Activated T-helper 1 cell treated with anti-CD3 and anti-CD28 coated beads, Interleukin-12 subunit alpha, Interleukin-12 subunit beta, Interleukin-2, Interleukin-4 antibody, amounts not matched to agents 30 ng/mL and 10 ng/mL and 1 ng/mL, durations not matched to agents 14 hours and 24 hours and 36 hours (primary cell): ENCODE measurements around the gene NNAT. TPM values are rescaled to one million over a fixed set of nuclear protein-coding genes. Genes with fewer than 3 reads are reported as not detected.

ENCODE experiments used
- DNase-seq: peaks from one replicate; pipeline ENCODE4 v3.0.0; 2021; ENCODE audit warnings: low spot score
- H3K27ac Mint-ChIP-seq: one replicate; pipeline ENCODE4 v1.8.0; 2021; ENCODE audit warnings: mild to moderate bottlenecking, mixed read lengths
- H3K27me3 Mint-ChIP-seq: one replicate; pipeline ENCODE4 v1.8.0; 2022; ENCODE audit warnings: mild to moderate bottlenecking, moderate library complexity, mixed read lengths; ENCODE audit not compliant: insufficient read depth
- H3K36me3 Mint-ChIP-seq: one replicate; pipeline ENCODE4 v1.8.0; 2021; ENCODE audit warnings: low read depth, mixed read lengths
- H3K4me1 Mint-ChIP-seq: one replicate; pipeline ENCODE4 v1.8.0; 2021; ENCODE audit warnings: low read depth, mixed read lengths
- H3K4me3 Mint-ChIP-seq: one replicate; pipeline ENCODE4 v1.8.0; 2021; ENCODE audit warnings: mild to moderate bottlenecking, moderate library complexity, mixed read lengths
- H3K9me3 Mint-ChIP-seq: one replicate; pipeline ENCODE4 v1.8.0; 2021; ENCODE audit warnings: mixed read lengths
- intact Hi-C: fragments of 100-400 bp; cut with micrococcal nuclease; formaldehyde crosslinking; loops from one replicate; pipeline ENCODE4 v1.15.1; 2024
- total RNA-seq: library from RNA; stranded (reverse); gene quantifications from 2 replicates; pipeline ENCODE4 v1.2.3, GENCODE V29; 2022

The NNAT gene
- total RNA-seq, 1 donor from 2014 or later: 0.29 TPM

DNA sequence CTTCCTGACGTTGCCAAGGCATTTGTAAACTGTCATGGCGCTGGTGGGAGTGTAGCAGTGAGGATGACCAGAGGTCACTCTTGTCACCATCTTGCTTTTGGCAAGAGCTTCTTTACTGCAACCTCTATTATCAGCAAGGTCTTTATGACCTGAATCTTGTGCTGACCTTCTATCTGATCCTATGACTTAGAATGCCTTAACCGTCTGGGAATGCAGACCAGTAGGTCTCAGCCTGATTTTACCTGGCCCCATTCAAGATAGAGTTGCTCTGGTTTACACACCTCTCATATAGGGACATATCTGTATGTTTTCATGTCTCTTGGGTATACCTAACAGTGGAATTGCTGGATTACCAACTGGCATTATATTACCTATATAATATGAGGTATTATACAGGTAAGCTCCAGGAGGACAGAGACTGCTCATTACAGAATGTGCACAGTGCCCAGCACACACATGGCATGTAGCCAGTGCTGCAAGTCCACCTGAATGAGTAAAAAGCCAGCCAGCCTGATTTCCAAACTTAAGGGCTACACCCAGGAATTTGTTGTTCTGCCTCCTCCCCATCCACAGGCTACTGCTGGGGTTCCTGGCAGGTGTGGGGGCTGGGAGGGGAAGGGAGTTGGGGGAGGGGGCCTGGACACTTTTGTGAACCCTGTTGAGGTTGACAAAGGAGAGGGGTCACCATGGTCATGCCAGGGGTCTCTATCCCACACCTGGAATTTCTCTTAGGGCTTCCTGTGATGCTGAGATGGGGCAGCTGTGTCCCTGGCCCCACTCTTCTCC is 41.8 kb downstream of the NNAT start:
- H3K27me3 Mint-ChIP-seq: peaks cover 20% of the 10 kb centered on the region
- no peak overlapping the region for H3K27ac Mint-ChIP-seq
- no peaks in the 10 kb centered on the region for H3K4me1 Mint-ChIP-seq
- intact Hi-C loops: no loop called here
- no peak for DNase-seq
- no peaks in the 10 kb centered on the region for H3K36me3 Mint-ChIP-seq
- no peaks in the 10 kb centered on the region for H3K9me3 Mint-ChIP-seq
- H3K4me3 Mint-ChIP-seq: no peak overlapping the region

DNA sequence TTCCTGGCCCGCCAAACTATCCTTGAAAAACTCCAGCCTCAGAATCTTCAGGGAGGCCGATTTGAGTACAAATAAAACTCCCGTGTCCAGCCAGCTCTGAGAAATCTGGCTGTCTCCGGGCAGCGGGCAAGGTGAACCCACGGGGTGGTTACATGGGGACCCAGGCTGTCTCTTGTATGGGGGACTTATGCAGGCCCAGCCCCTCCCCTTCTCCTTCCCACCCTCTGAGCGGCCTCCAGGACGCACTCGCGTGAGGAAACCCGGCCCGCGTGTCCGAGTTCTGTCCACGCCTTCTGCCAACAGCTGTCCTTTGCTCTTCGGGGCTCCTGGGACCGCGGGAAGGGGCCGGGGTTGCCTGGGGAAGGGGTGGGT is 43.0 kb downstream of the NNAT start:
- H3K27me3 Mint-ChIP-seq: peaks cover 28% of the 10 kb centered on the region
- no peak overlapping the region for H3K27ac Mint-ChIP-seq
- H3K4me1 Mint-ChIP-seq: no peaks in the 10 kb centered on the region
- H3K9me3 Mint-ChIP-seq: no peaks in the 10 kb centered on the region
- no peak for DNase-seq
- intact Hi-C loops: loop anchor here (1.0 kb wide), 3 partner anchors 429 to 657 kb away; no protein-coding TSS in a partner anchor
- no peak overlapping the region for H3K4me3 Mint-ChIP-seq
- no peaks in the 10 kb centered on the region for H3K36me3 Mint-ChIP-seq

DNA sequence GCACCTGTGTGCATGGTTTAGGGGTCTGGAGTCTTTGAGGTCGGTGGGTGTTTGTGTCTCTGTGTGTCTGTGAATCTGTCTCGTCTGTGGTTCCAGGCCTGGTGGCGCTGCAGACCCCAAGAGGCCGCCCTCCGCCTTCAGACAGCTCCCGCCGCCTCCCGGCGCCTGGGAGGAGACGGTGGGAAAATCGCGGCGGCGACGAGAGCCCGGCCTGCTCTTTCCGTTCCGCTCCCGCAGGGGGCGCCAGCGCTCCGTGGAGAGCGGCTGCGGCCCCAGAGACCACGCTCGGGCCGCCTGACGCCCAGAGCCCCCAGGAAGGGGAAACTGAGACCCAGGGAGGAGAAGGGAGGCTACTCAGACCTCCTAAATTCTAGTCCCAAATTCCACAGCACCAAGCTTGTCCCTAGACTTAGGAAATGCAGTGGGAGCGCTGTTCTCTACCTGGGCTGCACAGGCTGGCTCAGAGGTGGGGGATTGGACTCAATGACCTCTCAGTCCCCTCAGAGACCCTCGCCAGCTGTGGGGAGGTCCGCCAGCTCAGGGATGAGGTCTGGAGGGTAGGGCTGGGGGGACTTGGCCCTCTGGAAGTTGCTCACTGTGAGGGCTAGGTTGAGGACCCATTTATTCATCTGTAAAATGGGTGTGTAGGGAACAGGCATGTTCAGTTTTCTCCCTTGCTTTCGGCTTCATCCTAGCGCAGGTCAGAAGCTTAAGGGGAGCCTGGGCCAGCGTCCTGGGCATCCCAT is 43.5 kb downstream of the NNAT start:
- H3K9me3 Mint-ChIP-seq: no peaks in the 10 kb centered on the region
- intact Hi-C loops: loop anchor here (1.0 kb wide), 3 partner anchors 429 to 657 kb away; no protein-coding TSS in a partner anchor

DNA sequence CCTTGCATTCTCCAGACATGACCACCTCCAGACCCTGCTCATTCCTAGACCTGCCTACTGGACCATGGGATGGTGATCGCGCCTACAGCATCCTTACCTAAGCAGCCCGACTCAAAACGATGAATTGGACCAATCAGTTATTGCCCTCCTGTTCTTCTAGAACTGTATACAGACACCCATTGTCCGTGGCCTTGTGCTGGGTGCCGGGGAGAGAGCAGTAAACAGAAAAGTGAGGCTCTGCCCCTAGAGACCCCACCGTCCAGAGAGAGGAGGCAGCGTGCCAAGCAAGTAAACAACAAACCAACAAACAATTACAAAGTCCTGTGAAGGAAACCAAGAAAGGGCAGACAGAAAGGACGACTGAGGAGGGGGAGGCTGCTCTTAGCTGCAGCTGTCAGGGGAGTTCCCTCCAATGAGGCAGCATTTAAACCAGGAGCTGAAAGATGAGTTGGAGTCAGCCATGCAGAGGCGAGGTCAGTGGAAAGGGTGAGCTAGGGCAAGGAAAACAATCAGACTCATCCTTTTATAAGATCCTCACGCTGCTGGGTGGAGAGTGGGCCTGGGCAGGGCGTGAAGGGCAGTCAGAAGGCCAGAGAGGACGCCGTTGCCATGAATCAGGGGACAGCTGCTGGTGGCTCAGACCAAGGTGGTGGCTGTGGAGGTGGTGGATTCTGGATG is 44.2 kb downstream of the NNAT start:
- intact Hi-C loops: no loop called here
- H3K36me3 Mint-ChIP-seq: no peaks in the 10 kb centered on the region

More for the DNA sequence above, 43.5 kb downstream of the NNAT start:
- Mint-ChIP-seq H3K27ac (no peak overlapping the region), H3K27me3 (peaks cover 32% of the 10 kb centered on the region), H3K4me3 (no peak overlapping the region), H3K36me3 (no peaks in the 10 kb centered on the region), H3K4me1 (no peaks in the 10 kb centered on the region)
- peak; percentile 20 for DNase-seq

DNA sequence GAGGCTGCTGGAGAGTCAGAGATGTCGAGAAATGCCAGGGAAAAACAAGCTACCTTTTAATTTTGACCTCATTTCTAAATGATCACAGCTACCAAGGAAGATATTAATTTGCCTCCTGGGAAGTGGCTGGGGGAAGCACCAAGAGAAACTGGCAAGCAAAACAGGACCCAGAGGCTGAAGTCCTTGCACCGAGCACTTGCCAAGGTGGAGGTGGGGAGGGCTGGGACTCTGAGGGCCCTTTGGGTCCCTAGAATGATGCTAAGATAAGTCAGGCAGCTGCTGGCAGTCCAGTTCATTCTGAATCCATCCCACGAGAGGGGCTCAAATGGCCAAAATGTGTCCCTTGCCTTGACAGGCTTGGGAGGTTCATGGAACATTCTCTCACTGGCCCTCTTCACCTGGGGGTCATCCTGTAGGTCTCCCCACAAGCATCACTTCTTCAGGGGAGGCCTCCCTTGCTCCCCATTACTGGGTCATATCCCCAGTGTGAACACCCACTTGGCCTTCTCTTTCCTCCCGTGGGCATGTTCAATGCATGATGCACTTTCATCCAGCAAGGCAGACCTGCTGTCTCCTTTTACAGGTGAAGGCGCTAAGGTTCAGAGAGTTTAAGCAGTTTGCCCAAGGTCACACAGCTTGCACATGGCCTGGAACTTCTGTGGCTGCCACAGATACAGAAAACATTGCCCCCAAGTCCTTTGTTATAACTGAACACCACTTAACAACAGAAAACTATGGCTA is 45.7 kb downstream of the NNAT start:
- peaks cover 36% of the 10 kb centered on the region for H3K27me3 Mint-ChIP-seq
- H3K4me3 Mint-ChIP-seq: no peak overlapping the region
- DNase-seq: no peak
- H3K36me3 Mint-ChIP-seq: no peaks in the 10 kb centered on the region
- no peaks in the 10 kb centered on the region for H3K4me1 Mint-ChIP-seq
- H3K27ac Mint-ChIP-seq: no peak overlapping the region
- H3K9me3 Mint-ChIP-seq: no peaks in the 10 kb centered on the region
- intact Hi-C loops: no loop called here

More for the DNA sequence above, 44.2 kb downstream of the NNAT start:
- H3K9me3 Mint-ChIP-seq: no peaks in the 10 kb centered on the region
- no peak for DNase-seq
- no peak overlapping the region for H3K4me3 Mint-ChIP-seq
- H3K4me1 Mint-ChIP-seq: no peaks in the 10 kb centered on the region
- peaks cover 36% of the 10 kb centered on the region for H3K27me3 Mint-ChIP-seq
- no peak overlapping the region for H3K27ac Mint-ChIP-seq

DNA sequence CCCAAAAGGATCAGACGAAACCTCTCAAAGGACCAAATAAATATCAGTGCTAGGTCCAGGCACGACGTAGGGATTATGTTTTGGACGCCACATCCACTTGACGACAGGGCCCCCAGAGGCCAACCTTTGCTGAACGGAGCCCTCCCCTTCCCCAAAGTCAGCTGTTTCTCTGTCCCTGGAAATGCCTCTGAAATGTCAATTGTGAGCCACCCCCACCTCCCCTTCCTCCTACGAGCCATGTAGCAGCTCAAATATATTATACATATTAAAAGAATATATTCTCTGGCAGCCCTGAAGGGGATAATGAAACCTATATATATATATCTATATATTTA is 46.2 kb downstream of the NNAT start:
- H3K4me1 Mint-ChIP-seq: no peaks in the 10 kb centered on the region
- intact Hi-C loops: no loop called here
- no peaks in the 10 kb centered on the region for H3K36me3 Mint-ChIP-seq
- H3K4me3 Mint-ChIP-seq: no peak overlapping the region
- no peak overlapping the region for H3K27ac Mint-ChIP-seq
- no peak for DNase-seq
- H3K9me3 Mint-ChIP-seq: no peaks in the 10 kb centered on the region
- peaks cover 33% of the 10 kb centered on the region for H3K27me3 Mint-ChIP-seq

DNA sequence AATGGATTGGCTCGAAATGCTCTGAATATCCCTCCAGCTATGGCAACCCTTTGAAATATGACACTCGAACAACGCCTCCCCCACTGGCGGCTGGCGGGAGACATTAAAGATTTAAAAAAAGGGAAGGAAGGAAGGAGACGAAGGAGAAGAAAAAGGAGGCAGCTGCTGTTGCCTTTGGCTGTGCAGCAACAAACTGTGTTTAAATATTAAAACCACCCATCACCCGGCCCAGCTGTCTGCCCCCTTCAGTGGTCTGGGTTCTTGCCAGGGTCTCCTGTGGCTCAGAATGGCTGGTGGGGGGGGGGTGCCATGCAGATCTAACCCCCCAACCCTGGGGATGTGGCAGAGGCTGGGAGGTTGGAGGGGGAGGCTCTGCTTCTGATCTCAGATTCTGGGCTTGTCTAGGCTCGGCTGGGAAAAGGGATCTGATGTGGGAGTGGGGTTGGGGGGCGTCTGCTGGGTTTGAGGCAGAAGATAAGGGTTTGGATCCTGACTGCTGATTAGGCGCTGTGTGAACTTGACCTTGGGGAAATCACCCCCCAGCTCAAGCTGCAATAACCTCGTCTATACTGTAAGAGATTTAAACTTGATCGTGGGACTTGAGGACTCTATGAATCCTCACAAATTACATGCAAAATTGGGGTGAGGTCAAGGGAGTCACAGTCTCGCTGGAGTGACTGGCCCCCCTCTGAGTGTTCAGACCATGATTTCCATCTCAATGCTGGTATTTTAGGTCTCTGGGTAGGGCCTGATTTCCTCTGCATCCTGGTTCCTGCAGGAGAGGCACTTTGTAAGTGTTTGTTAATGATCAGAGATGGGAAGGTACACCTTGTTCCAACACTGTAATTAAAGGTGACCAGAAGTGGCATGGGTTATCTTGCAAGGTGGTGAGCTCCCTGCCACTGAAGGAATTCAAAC is 46.9 kb downstream of the NNAT start:
- no peak overlapping the region for H3K27ac Mint-ChIP-seq
- no peaks in the 10 kb centered on the region for H3K36me3 Mint-ChIP-seq
- intact Hi-C loops: no loop called here
- H3K4me1 Mint-ChIP-seq: no peaks in the 10 kb centered on the region
- DNase-seq: no peak
- H3K9me3 Mint-ChIP-seq: no peaks in the 10 kb centered on the region
- peaks cover 33% of the 10 kb centered on the region for H3K27me3 Mint-ChIP-seq
- H3K4me3 Mint-ChIP-seq: no peak overlapping the region

DNA sequence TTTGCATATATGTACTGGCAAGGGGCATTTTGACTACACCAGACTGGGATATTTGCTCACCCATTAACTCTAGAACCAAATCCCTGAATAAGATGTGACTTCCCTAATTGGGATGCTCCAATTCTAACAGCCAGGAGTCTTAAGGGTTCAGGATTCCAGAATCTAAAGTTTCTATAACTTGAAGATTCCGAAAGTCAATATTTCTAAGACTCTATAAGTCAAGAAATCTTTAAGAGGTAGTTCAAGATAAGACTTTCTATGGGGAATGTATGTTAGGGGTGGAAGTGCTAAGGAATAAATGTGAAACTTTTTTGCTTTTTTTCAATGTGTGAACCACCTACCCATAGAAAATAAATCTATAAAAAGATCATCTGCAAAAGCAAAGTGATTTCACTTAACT is 49.4 kb downstream of the NNAT start:
- no peaks in the 10 kb centered on the region for H3K9me3 Mint-ChIP-seq
- H3K4me3 Mint-ChIP-seq: no peak overlapping the region
- peaks cover 24% of the 10 kb centered on the region for H3K27me3 Mint-ChIP-seq
- no peaks in the 10 kb centered on the region for H3K4me1 Mint-ChIP-seq
- intact Hi-C loops: no loop called here
- no peak overlapping the region for H3K27ac Mint-ChIP-seq
- no peak for DNase-seq
- no peaks in the 10 kb centered on the region for H3K36me3 Mint-ChIP-seq

DNA sequence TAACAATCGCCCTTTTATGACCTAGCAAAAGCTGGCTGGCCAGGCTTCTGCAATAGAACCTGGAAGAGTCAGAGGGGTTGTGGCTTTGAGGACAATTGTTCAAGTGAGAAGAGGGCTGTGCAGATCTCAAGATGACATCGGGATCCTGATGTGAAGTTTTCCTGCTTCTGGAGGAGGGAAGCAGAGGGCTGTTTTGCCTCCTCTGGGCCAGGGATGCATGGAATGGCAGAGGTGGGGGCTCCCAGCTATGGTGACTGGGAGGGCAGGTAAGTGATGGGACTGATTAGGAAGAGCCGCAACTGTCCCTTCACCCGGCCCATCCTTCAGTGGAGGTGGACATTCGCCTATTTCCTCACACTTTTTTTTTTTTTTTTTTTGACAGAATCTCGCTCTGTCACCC is 50.0 kb downstream of the NNAT start:
- intact Hi-C loops: no loop called here
- no peak for DNase-seq
- no peak overlapping the region for H3K27ac Mint-ChIP-seq
- peaks cover 22% of the 10 kb centered on the region for H3K27me3 Mint-ChIP-seq
- no peak overlapping the region for H3K4me3 Mint-ChIP-seq
- H3K4me1 Mint-ChIP-seq: no peaks in the 10 kb centered on the region
- H3K36me3 Mint-ChIP-seq: no peaks in the 10 kb centered on the region
- no peaks in the 10 kb centered on the region for H3K9me3 Mint-ChIP-seq

Other genes with a start within 250 kb of the NNAT start
- 14.6 and 16.4 TPM in 2 replicates for gene MANBAL, start 231.6 kb upstream of the NNAT start, total RNA-seq
- 6.2 and 6.4 TPM in 2 replicates for gene SRC, start 175.1 kb upstream of the NNAT start, total RNA-seq
- gene BLCAP, start 6.6 kb downstream of the NNAT start, total RNA-seq: 30.9 and 32.1 TPM in 2 replicates
- gene CTNNBL1, start 172.8 kb downstream of the NNAT start, total RNA-seq: 93.5 and 105 TPM in 2 replicates